ENCODE measurements around the gene ROR2. TPM values are rescaled to one million over a fixed set of nuclear protein-coding genes. Genes with fewer than 3 reads are reported as not detected.
A peak's percentile ranks its signal among the peaks of the same experiment; 100 is the strongest.
"Not testable (repeated sequence)": the region's sequence is repeated elsewhere in the genome, so short reads cannot be mapped to it uniquely, and the experiment has no call there.

ROR2 gene
- not detected for polyA plus RNA-seq (2012; ENCODE audit: missing spikeins)

DNA sequence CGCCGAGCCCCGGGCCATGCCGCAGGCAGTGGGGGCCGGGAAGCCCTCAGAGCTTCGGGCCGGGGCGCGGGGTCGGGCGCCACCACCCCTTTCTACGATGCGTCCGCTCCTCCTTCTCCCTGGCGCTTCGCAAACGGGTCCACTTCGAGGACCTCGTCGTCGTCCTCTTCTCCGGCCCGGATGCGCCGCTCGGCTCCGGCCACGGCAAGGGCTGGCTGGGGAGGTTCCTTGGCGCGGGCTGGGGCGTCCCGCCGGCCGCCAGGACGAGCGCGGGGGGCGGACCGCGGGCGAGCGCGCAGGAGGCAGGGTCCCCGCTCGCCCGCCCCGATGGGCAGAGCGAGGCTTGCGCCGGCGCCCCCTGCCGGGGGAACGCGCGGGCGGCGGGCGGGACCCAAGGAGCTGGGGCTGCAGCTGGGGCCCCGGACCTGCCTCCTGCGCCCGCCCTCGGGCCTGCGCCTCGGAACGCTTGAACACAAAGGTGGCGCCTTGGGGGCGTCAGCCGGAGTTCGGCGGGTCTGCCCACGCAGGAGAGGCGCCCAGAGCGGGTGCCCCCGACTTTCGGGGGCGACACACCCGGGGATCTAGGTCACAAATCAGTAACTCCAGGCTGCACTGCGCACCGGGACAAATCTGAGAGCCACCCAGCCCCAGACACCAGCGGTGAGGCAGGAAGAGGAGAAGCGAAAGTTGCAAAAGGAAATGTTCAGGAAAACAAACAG lies at the start of gene ROR2:
Gene ROR2, minus strand, starts transcription at position 283 of the 719 bp plus-strand sequence.
- DNase-seq (ENCODE audit: insufficient read length) (peak; percentile 56), FAIRE-seq (no peak)
- TF ChIP-seq TAF1 (IDR thresholded peaks at IDR 0.05; ENCODE audit: borderline replicate concordance, low read depth, low read length) = no peak
- TF ChIP-seq POLR2AphosphoS5 (IDR thresholded peaks at IDR 0.05; ENCODE audit: low read depth, low read length) = no peak
- no peak for TF ChIP-seq POLR2A (IDR thresholded peaks at IDR 0.05; ENCODE audit: low read depth, low read length)

GRCh38 chr9:91995000-91995655 lies 45.1 kb upstream of the ROR2 start:
- no peak for TF ChIP-seq POLR2A (IDR thresholded peaks at IDR 0.05; ENCODE audit: low read depth, low read length)
- TF ChIP-seq TAF1 (IDR thresholded peaks at IDR 0.05; ENCODE audit: borderline replicate concordance, low read depth, low read length) = no peak
- no peak for TF ChIP-seq POLR2AphosphoS5 (IDR thresholded peaks at IDR 0.05; ENCODE audit: low read depth, low read length)
- DNase-seq (ENCODE audit: insufficient read length) (no peak), FAIRE-seq (no peak)

GRCh38 chr9:91994422-91994821 lies 44.4 kb upstream of the ROR2 start:
- TF ChIP-seq POLR2A (IDR thresholded peaks at IDR 0.05; ENCODE audit: low read depth, low read length) = no peak
- TF ChIP-seq POLR2AphosphoS5 (IDR thresholded peaks at IDR 0.05; ENCODE audit: low read depth, low read length) = no peak
- no peak for TF ChIP-seq TAF1 (IDR thresholded peaks at IDR 0.05; ENCODE audit: borderline replicate concordance, low read depth, low read length)
- FAIRE-seq = no peak
- DNase-seq (ENCODE audit: insufficient read length) = no peak

- no peak for DNase-seq (ENCODE audit: insufficient read length)
- no peak for TF ChIP-seq TAF1 (IDR thresholded peaks at IDR 0.05; ENCODE audit: borderline replicate concordance, low read depth, low read length)
- TF ChIP-seq POLR2A (IDR thresholded peaks at IDR 0.05; ENCODE audit: low read depth, low read length) = no peak
- TF ChIP-seq POLR2AphosphoS5 (IDR thresholded peaks at IDR 0.05; ENCODE audit: low read depth, low read length) = no peak
- FAIRE-seq = no peak
Measured at GRCh38 chr9:91992461-91993041, 42.5 kb upstream of the ROR2 start.

DNA sequence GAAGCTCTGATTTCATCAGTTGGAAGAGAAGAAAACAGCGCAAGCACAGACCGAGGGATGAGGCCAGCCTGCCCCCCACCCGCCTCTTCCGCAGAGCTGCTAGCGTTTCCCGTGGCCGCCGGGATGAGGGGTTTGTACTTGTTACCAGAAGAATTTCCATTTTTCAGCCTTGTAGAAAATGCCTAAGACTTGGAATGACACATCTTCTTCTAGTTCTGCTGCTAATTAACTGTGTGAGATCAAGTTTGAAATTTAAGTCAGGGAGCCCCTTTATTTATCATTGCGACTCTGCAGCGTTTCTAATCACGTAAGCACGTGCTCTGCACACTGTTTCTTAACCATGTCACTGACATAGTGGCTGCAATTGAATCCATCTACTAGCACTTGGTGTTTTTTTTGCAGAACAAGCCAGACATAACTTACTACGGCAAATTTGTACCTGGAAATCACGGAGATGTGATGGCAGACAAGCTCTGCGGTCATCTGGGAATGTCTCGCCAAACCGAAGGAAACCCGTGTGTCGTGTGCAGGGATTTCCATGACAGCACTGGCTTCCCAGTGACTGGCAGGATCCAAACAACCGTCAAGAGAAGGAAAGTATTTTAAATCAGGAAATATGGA lies 41.8 kb upstream of the ROR2 start:
- no peak for DNase-seq (ENCODE audit: insufficient read length)
- FAIRE-seq = no peak
- no peak for TF ChIP-seq POLR2AphosphoS5 (IDR thresholded peaks at IDR 0.05; ENCODE audit: low read depth, low read length)
- no peak for TF ChIP-seq TAF1 (IDR thresholded peaks at IDR 0.05; ENCODE audit: borderline replicate concordance, low read depth, low read length)
- TF ChIP-seq POLR2A (IDR thresholded peaks at IDR 0.05; ENCODE audit: low read depth, low read length) = no peak

- no peak for FAIRE-seq
- no peak for TF ChIP-seq TAF1 (IDR thresholded peaks at IDR 0.05; ENCODE audit: borderline replicate concordance, low read depth, low read length)
- no peak for TF ChIP-seq POLR2A (IDR thresholded peaks at IDR 0.05; ENCODE audit: low read depth, low read length)
- no peak for TF ChIP-seq POLR2AphosphoS5 (IDR thresholded peaks at IDR 0.05; ENCODE audit: low read depth, low read length)
- no peak for DNase-seq (ENCODE audit: insufficient read length)
Measured at GRCh38 chr9:91986248-91986647, 36.2 kb upstream of the ROR2 start.

DNA sequence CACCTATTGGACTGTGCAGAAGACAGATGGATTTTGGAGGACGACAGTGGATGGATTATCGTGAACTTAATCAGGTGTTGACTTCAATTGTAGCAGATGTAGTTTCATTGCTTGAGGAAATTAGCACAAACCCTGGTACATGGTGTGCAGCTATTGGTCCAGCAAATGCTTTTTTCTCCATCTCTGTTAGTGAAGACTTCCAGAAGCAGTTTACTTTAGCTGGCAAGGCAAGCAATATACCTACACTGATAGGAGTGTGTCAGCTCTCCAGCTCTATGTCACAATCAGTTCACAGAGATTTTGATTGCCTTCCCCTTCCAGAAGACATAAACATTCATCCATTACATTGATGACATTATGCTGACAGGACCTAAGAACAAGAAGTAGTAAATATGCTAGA lies 35.7 kb upstream of the ROR2 start:
- TF ChIP-seq POLR2A (IDR thresholded peaks at IDR 0.05; ENCODE audit: low read depth, low read length) (no peak), POLR2AphosphoS5 (IDR thresholded peaks at IDR 0.05; ENCODE audit: low read depth, low read length) (no peak), TAF1 (IDR thresholded peaks at IDR 0.05; ENCODE audit: borderline replicate concordance, low read depth, low read length) (no peak)
- FAIRE-seq (no peak), DNase-seq (ENCODE audit: insufficient read length) (no peak)

DNA sequence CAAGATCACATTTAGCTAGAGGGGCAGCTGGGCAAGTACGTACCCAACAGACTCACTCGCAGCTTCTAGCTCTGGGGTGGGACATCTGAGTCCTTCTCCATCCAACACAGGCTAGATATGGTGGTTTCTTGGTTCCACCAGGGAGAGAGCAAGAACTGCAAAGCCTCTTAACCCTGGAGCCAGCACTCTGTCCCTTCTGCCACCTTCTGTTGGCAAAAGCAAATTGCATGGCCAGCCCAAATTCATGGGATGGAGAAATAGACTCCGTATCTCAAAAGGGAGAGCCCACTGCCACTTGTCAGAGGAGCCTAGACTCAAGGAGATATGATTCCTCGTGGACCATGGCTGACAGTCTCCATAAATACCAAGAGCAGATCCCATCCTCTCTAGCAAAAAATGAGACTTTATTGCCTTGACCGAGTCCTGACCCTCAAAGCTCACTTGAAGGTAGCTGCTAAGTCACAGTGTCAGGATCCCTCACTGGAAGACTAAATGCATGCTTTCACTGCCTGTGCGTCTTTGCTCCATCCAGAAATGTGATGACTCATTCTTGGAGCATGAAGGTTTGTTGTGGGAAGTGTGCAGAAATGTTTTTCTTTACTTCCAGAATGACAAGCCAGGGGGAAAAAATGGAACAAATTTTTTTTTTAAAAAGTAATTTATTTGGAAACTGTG lies 28.8 kb upstream of the ROR2 start:
- TF ChIP-seq POLR2A (IDR thresholded peaks at IDR 0.05; ENCODE audit: low read depth, low read length) = no peak
- no peak for TF ChIP-seq TAF1 (IDR thresholded peaks at IDR 0.05; ENCODE audit: borderline replicate concordance, low read depth, low read length)
- no peak for TF ChIP-seq POLR2AphosphoS5 (IDR thresholded peaks at IDR 0.05; ENCODE audit: low read depth, low read length)
- DNase-seq (ENCODE audit: insufficient read length) = no peak

DNA sequence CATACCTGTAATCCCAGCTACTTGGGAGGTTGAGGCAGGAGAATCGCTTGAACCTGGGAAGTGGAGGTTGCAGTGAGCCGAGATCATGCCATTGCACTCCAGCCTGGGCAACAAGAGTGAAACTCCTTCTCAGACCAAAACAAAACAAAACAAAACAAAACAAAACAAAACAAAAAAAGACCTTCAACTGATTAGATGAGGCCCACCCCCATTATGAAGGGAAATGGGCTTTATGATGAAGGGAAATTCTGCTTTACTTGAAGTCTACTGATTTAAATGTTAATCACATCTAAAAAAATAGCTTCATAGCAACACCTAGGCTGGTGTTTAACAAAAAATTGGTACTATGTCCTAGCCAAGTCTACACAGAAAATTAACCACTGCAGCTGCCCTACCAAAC lies 25.2 kb upstream of the ROR2 start:
- DNase-seq (ENCODE audit: insufficient read length); FAIRE-seq: not testable (repeated sequence)

More for the DNA sequence above, 28.8 kb upstream of the ROR2 start:
- no peak for FAIRE-seq

- FAIRE-seq (no peak), DNase-seq (ENCODE audit: insufficient read length) (no peak)
- TF ChIP-seq POLR2A (IDR thresholded peaks at IDR 0.05; ENCODE audit: low read depth, low read length) = no peak
- no peak for TF ChIP-seq TAF1 (IDR thresholded peaks at IDR 0.05; ENCODE audit: borderline replicate concordance, low read depth, low read length)
- no peak for TF ChIP-seq POLR2AphosphoS5 (IDR thresholded peaks at IDR 0.05; ENCODE audit: low read depth, low read length)
Measured at GRCh38 chr9:91972711-91973110, 22.7 kb upstream of the ROR2 start.

- TF ChIP-seq TAF1 (IDR thresholded peaks at IDR 0.05; ENCODE audit: borderline replicate concordance, low read depth, low read length) (no peak), POLR2A (IDR thresholded peaks at IDR 0.05; ENCODE audit: low read depth, low read length) (no peak), POLR2AphosphoS5 (IDR thresholded peaks at IDR 0.05; ENCODE audit: low read depth, low read length) (no peak)
- FAIRE-seq (no peak), DNase-seq (ENCODE audit: insufficient read length) (no peak)
Measured at GRCh38 chr9:91972076-91972626, 22.1 kb upstream of the ROR2 start.

Measured in GM12892 (cell line).